HCEC 1CT (cell line): ENCODE results near the gene RAMAC.
"Not testable (repeated sequence)": the region's sequence is repeated elsewhere in the genome, so short reads cannot be mapped to it uniquely, and the experiment has no call there.

Experiments used
- DNase-seq: peaks from one replicate; pipeline ENCODE4 v3.0.0-alpha.2; 2017

RAMAC gene

GRCh38 chr15:83015361-83015760 is 29.4 kb downstream of the RAMAC start:
- DNase-seq = no peak

GRCh38 chr15:83016906-83017305 is 30.9 kb downstream of the RAMAC start:
- DNase-seq = no peak

GRCh38 chr15:83018436-83018835 is 32.4 kb downstream of the RAMAC start:
- DNase-seq = no peak

- no peak for DNase-seq
Observed at GRCh38 chr15:83030021-83030420, 44.0 kb downstream of the RAMAC start.

- DNase-seq = not testable (repeated sequence)
Observed at GRCh38 chr15:83031234-83031633, 45.2 kb downstream of the RAMAC start.

GRCh38 chr15:83036253-83036652 is 50.2 kb downstream of the RAMAC start:
- DNase-seq = no peak

- no peak for DNase-seq
Observed at GRCh38 chr15:83039206-83039605, 53.2 kb downstream of the RAMAC start.
